Ovary (tissue), 3 donors: Measurements from ENCODE around the gene DNAL4.

Experiments
- POLR2A ChIP-seq: fragments of 450-650 bp; IDR thresholded peaks from one replicate; pipeline ENCODE4 v1.6.1; 2017; ENCODE audit warnings: antibody characterized with exemption, mild to moderate bottlenecking, moderate library complexity
- TF ChIP-seq, protein P1 (sequence below), 3 donors: fragments of 450-650 bp in 2 of 3; fragments of 200-600 bp in 1 of 3; IDR thresholded peaks; one replicate each; pipeline versions ENCODE4 v1.5.1 to v1.8.0; 2016 to 2022; ENCODE audit warnings: antibody characterized with exemption in 3 of 3, mild to moderate bottlenecking in 1 of 3
- donor health status: DM: no; HTN: no; CAD: no.

DNA sequence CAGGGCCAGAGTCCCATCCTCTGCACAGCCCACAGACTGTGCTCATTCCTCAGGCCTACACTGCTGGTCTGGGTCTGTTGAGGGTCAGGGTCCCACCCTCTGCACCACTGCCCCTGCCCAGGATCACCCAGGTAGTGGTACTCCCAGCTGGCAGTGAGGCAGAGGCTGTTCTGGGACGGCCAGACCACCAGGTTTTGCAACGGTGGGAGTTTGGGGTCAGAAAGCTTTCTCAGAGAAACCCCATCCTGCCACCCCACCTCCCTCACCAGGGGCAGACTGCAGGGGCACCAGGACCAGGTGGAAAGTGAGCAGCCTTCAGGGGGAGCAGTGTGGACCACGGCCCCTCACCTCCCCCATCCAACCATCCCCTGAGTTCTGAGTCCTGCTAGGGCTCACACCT is 39.1 kb upstream of the DNAL4 start:
- TF ChIP-seq, protein P1, sequence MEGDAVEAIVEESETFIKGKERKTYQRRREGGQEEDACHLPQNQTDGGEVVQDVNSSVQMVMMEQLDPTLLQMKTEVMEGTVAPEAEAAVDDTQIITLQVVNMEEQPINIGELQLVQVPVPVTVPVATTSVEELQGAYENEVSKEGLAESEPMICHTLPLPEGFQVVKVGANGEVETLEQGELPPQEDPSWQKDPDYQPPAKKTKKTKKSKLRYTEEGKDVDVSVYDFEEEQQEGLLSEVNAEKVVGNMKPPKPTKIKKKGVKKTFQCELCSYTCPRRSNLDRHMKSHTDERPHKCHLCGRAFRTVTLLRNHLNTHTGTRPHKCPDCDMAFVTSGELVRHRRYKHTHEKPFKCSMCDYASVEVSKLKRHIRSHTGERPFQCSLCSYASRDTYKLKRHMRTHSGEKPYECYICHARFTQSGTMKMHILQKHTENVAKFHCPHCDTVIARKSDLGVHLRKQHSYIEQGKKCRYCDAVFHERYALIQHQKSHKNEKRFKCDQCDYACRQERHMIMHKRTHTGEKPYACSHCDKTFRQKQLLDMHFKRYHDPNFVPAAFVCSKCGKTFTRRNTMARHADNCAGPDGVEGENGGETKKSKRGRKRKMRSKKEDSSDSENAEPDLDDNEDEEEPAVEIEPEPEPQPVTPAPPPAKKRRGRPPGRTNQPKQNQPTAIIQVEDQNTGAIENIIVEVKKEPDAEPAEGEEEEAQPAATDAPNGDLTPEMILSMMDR (IDR thresholded peaks at IDR 0.05) = no peak
- TF ChIP-seq POLR2A = no peak
